ENCODE measurements around the gene USP47. TPM values are rescaled to one million over a fixed set of nuclear protein-coding genes. Genes with fewer than 3 reads are reported as not detected.

Gene USP47
- polyA plus RNA-seq, 5 donors = 82.0 to 123 (median 120) TPM

DNA sequence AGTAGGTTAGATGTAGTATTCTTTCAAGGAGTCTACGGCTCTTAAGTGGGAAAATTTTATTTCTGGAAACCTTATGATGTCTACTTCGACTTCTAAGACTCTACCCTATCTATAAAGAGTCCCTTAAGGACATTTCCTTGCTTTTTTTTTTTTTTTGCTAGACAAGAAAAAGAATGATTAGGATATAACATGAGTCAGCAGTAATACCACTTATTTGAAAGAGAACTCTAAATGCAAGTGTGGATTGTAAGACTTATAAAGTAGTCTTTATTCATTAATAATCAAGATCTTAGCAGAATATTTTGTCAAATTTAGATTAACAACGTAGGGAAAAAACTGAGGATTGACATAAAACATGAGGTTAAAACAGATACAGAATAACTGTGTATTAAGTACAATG, 95.7 kb downstream of the USP47 start:
- no peak for DNase-seq

GRCh38 chr11:11937957-11938356, 96.2 kb downstream of the USP47 start:
- no peak for DNase-seq

- no peak for DNase-seq
Observed at GRCh38 chr11:11940551-11940950, 98.8 kb downstream of the USP47 start.

DNA sequence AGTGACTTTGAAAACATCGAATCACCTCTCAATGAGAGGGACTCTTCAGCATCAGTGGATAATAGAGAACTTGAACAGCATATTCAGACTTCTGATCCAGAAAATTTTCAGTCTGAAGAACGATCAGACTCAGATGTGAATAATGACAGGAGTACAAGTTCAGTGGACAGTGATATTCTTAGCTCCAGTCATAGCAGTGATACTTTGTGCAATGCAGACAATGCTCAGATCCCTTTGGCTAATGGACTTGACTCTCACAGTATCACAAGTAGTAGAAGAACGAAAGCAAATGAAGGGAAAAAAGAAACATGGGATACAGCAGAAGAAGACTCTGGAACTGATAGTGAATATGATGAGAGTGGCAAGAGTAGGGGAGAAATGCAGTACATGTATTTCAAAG, 100.9 kb downstream of the USP47 start:
- no peak for DNase-seq

GRCh38 chr11:11944444-11944843, 102.7 kb downstream of the USP47 start:
- DNase-seq = no peak

DNA sequence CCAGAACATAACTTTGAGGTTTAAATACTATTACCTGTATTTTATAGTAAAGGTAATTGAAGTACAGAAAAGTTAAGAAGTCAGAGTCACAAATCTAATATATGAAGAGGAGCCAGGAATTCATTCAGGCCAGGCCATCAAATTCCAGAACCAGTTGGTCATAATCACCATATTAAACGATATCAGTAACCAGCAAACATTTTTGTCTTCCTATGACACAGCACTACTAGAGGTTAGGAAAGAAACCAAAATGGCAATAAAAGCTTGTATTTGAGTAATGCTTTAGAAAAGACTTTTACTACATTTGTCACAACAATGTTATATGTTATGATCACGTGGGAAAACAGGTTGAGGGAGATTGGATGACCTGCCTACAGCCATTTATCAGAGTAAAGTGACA, 104.4 kb downstream of the USP47 start:
- no peak for DNase-seq

DNA sequence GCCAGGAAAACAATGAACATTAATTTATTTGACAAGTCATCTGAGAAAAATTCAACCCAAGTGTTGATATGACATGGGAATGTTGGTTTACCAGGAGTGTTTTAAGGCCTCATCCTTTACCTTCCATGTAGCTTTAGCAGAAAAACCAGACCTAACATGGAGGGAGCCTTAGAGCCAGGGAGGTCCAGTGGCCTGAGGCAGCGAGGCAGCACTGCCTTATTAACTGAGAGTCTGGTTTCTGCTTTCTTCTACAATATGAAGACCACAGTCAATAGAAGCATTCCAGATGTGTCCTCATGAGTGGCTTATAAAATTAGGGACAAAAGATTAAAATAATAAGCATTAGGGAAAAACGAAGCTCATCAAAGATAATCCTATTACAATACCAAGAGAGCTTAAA, 105.1 kb downstream of the USP47 start:
- DNase-seq = no peak

DNA sequence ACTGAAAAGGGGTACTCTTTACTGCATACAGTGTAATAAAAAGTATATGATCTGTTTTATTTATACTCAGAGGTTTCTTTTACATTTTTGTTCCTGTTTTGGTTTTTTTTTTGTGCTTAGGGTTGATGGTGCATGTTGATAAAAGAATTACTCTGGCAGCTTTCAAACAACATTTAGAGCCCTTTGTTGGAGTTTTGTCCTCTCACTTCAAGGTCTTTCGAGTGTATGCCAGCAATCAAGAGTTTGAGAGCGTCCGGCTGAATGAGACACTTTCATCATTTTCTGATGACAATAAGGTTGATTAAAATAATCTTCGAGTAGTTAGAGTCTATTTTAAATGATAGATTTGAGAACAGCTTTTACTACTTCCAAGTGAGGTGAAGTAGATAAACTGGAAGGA, 106.1 kb downstream of the USP47 start:
- DNase-seq = no peak

- DNase-seq = no peak
Observed at GRCh38 chr11:11948242-11948947, 106.6 kb downstream of the USP47 start.

DNA sequence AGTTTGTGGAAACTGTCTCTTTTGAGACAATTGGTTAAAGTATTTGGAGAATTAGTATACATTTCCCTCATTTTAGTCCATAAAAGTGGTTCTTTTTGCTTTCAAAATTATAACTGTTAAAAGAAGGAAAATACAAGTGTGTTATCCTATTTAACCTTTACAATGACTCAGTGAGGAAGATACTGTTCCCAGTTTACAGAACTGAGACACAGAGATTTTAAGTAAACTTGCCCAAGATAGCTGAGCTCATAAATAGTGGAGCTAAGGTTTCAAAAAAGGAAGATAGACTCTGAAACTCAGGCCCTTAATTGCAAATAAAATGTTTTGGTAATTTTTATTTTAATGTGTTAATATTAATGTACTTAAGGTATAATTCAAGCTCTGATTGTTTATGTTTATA, 107.7 kb downstream of the USP47 start:
- no peak for DNase-seq

- no peak for DNase-seq
Observed at GRCh38 chr11:11952036-11952435, 110.3 kb downstream of the USP47 start.

GRCh38 chr11:11956006-11956405, 114.2 kb downstream of the USP47 start:
- no peak for DNase-seq

- no peak for DNase-seq
Observed at GRCh38 chr11:11958403-11959231, 116.8 kb downstream of the USP47 start.

GRCh38 chr11:11959601-11960000, 117.8 kb downstream of the USP47 start:
- no peak for DNase-seq

DNA sequence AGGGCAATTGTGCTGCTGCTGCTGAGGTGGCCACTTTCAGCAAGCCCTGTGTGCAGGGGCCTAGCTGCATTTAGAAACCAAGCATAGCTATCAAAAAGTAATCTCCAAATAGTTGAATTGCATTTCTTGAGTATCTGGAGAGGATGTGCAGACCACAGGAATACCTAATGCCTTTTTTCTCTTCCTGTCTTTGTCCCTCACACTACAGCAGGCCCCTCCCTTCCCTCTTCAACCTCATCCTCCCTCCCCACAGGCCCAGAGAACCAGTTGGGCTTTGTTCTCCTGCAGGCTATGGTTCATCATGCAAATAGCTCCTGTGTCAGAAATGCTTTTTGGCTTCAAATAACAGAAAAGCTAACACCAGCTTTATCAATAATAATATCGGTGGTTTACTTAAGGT, 118.9 kb downstream of the USP47 start:
- no peak for DNase-seq

GRCh38 chr11:11961399-11962028, 119.7 kb downstream of the USP47 start:
- no peak for DNase-seq

GRCh38 chr11:11963067-11963466, 121.3 kb downstream of the USP47 start:
- DNase-seq = no peak

GRCh38 chr11:11963842-11964773, 122.3 kb downstream of the USP47 start:
- DNase-seq = no peak

- no peak for DNase-seq
Observed at GRCh38 chr11:11964774-11965150, 123.0 kb downstream of the USP47 start.

GRCh38 chr11:11965192-11965591, 123.4 kb downstream of the USP47 start:
- DNase-seq = no peak

DNA sequence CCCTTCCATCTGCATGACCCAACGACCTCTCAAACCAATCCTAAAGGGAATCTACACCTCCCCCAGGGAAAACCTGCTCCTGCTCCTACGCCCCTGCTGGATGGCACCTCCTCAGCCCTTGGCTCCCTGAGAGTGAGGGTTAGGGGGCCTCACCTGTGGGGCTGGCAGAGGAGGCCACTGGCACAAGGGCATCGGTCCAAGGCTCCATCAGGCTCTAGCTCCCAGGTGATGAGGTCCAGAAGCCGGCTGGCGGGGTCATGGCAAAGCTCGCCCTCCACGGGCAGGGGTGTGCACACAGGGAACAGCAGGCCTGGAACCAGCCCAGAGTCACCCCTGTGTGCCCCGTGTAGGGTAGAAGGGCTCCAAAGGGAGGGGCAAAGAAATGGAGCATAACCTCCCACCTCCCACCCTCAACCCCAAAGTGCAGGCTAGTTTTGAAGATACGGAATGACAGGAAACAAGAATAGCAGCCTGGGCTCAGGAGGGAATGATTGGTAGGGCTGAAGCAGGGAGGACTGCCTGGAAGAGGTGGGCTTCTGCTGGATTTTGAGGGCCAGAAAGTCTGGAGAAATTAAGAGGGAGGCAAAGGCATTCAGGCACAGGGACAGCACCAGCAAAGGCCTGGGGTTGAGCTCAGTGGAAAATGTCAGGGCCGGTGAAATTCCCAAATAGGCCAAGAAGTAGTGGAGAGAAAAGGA, 124.0 kb downstream of the USP47 start:
- DNase-seq = no peak
